ENCODE data around the gene UVRAG. TPM values are rescaled to one million over a fixed set of nuclear protein-coding genes. Genes with fewer than 3 reads are reported as not detected.

The UVRAG gene
- total and polyA plus RNA-seq, 8 donors = 4.7 to 55.5 (median 20.5) TPM

DNA sequence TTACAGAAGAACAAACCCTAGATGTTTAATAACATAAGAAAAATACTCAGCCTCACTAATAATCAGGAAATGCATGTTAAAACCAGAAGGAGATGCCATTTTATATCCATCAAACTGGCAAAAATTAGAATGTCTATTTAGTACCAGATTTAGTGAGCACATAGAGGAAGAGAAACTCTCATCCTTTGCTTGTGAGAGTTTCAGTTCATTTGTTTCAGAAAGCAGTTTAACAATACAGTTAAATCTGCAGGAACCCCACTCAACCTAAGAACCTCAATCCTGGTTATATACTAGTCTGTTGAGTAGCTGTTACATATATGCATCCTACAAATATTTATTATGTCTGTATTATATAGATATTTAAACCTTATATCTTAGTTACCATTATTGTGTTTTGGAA is 218.7 kb downstream of the UVRAG start:
- peaks cover 0 to 18% (median 3%) of the 10 kb centered on the region in 4 donors for H3K4me1 ChIP-seq
- H3K27ac ChIP-seq = no peak overlapping the region
- no peak for DNase-seq
- no peak overlapping the region for H3K4me3 ChIP-seq
- H3K9me3 ChIP-seq = peaks cover 0 to 4% (median 0%) of the 10 kb centered on the region in 4 donors
- intact Hi-C loops (cut with DNase I; ENCODE audit: low total_unique reads) = no loop called here
- H3K27me3 ChIP-seq = no peaks in the 10 kb centered on the region
- H3K36me3 ChIP-seq = peaks cover 0 to 7% (median 0%) of the 10 kb centered on the region in 4 donors
- no peak for TF ChIP-seq POLR2AphosphoS5 (IDR thresholded peaks at IDR 0.05)
- TF ChIP-seq POLR2A (IDR thresholded peaks at IDR 0.05) = no peak
- TF ChIP-seq, protein P1, sequence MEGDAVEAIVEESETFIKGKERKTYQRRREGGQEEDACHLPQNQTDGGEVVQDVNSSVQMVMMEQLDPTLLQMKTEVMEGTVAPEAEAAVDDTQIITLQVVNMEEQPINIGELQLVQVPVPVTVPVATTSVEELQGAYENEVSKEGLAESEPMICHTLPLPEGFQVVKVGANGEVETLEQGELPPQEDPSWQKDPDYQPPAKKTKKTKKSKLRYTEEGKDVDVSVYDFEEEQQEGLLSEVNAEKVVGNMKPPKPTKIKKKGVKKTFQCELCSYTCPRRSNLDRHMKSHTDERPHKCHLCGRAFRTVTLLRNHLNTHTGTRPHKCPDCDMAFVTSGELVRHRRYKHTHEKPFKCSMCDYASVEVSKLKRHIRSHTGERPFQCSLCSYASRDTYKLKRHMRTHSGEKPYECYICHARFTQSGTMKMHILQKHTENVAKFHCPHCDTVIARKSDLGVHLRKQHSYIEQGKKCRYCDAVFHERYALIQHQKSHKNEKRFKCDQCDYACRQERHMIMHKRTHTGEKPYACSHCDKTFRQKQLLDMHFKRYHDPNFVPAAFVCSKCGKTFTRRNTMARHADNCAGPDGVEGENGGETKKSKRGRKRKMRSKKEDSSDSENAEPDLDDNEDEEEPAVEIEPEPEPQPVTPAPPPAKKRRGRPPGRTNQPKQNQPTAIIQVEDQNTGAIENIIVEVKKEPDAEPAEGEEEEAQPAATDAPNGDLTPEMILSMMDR (IDR thresholded peaks at IDR 0.05) = no peak
- TF ChIP-seq EP300 (IDR thresholded peaks at IDR 0.05) = no peak

DNA sequence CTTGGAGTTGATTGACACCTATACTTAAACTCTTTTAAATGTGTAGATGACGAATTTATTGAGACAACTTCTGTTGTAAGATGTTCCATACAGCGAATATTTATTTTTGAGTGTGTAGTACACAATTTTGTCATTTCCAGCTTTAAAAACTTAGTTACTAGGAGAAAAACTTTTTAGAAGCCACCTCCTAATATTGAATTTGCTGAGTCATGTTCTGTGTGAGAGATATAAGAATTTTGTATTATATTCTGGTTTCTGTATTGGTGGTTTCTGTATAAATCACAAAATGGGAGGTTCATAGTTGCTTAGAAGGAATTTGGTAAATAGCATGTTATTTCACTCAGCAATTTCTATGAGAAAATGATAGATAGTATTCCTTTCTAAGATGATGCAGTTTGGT is 220.0 kb downstream of the UVRAG start:
- Histone ChIP-seq H3K4me1 (peaks cover 0 to 18% (median 3%) of the 10 kb centered on the region in 4 donors), H3K27ac (no peak overlapping the region), H3K27me3 (no peaks in the 10 kb centered on the region), H3K36me3 (no peaks in the 10 kb centered on the region), H3K9me3 (no peaks in the 10 kb centered on the region), H3K4me3 (no peak overlapping the region)
- no peak for DNase-seq
- intact Hi-C loops (cut with DNase I; ENCODE audit: low total_unique reads) = no loop called here
- TF ChIP-seq POLR2A (IDR thresholded peaks at IDR 0.05) (no peak), EP300 (IDR thresholded peaks at IDR 0.05) (no peak), POLR2AphosphoS5 (IDR thresholded peaks at IDR 0.05) (no peak)
- TF ChIP-seq, protein P1 (IDR thresholded peaks at IDR 0.05) = no peak
- 94 to 99% (median 96%) methylated on average over 2 of the region's 2 CpGs for WGBS, 5 donors

DNA sequence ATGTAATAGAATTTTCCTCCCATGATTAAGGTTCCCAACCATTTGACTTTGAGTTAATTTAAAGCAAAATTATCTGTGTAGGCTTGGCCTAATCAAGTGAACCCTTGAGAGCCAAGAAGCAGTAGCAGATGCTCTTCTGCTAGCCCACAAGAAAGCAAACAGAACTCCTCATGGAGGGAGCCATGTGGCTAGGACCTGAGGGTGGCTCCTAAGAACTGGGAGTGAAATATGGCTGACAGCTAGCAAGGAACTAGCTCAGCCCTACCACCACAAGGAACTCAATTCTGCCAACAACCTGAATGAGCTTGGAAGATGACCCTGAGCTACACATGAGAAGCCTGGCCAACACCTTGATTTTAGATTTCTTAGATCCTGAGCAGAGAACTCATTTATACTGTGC is 223.6 kb downstream of the UVRAG start:
- Histone ChIP-seq H3K27me3 (no peaks in the 10 kb centered on the region), H3K36me3 (peaks cover 0 to 4% (median 0%) of the 10 kb centered on the region in 4 donors), H3K9me3 (no peaks in the 10 kb centered on the region), H3K27ac (no peak overlapping the region), H3K4me1 (peaks cover 0 to 6% (median 0%) of the 10 kb centered on the region in 4 donors), H3K4me3 (no peak overlapping the region)
- intact Hi-C loops (cut with DNase I; ENCODE audit: low total_unique reads) = no loop called here
- DNase-seq = no peak
- TF ChIP-seq, protein P1 (IDR thresholded peaks at IDR 0.05) = no peak
- TF ChIP-seq POLR2A (IDR thresholded peaks at IDR 0.05) (no peak), POLR2AphosphoS5 (IDR thresholded peaks at IDR 0.05) (no peak), EP300 (IDR thresholded peaks at IDR 0.05) (no peak)

DNA sequence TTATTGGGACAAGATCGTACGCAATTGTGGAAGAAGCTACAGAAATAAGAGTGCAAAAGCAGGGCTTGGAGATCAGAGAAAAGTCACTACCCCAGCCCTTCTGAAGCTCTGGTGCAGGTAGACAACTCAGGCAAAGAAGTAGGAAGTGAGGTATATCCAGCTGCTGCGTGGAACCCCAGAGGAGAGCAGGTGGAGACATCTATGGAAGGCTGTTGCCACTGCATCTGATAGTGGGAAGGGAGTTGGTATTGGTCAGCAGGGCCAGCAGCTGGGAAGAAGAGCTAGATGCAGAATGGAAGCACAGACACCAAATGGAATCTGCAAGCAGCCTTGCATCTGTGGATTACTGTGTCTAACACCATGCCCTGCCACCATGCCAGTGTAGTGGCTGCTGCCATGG is 226.2 kb downstream of the UVRAG start:
- no peak for DNase-seq
- WGBS, 5 donors = 93 to 99% (median 97%) methylated on average over 3 of the region's 3 CpGs
- H3K27ac ChIP-seq = no peak overlapping the region
- H3K4me3 ChIP-seq = no peak overlapping the region
- H3K9me3 ChIP-seq = no peaks in the 10 kb centered on the region
- peaks cover 0 to 12% (median 10%) of the 10 kb centered on the region in 4 donors for H3K4me1 ChIP-seq
- H3K36me3 ChIP-seq = peaks cover 0 to 4% (median 0%) of the 10 kb centered on the region in 4 donors
- no peaks in the 10 kb centered on the region for H3K27me3 ChIP-seq
- intact Hi-C loops (cut with DNase I; ENCODE audit: low total_unique reads) = no loop called here
- no peak for TF ChIP-seq POLR2AphosphoS5 (IDR thresholded peaks at IDR 0.05)

DNA sequence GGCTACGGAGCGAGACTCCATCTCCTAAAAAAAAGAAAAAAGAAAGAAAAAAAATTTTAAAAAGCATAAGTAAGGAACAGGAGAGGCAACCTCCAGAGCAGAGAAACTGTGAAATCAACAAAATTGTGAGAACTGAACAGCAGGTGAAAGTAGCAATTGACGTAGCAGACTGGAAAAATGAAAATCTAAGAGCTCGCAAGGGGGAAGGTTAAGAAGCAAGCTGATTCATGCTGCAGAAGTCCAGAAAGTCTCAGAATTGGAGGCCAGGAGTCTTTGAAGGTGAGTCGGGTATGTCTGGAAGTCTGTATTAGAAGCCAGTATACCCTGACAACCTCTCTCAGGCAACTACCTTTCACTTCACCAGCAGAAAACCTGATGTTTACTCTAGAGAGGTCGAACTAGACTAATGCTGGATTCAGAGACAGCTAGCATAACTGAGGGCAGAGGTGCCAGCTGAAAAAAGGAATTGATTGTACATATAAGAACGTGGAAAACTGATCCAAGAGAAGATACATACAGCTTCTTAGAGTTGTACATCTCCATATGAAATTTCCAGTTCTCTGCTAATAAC is 229.8 kb downstream of the UVRAG start:
- H3K36me3 ChIP-seq = peaks cover 0 to 6% (median 2%) of the 10 kb centered on the region in 4 donors
- H3K27me3 ChIP-seq = no peaks in the 10 kb centered on the region
- no peaks in the 10 kb centered on the region for H3K9me3 ChIP-seq
- H3K4me3 ChIP-seq = no peak overlapping the region
- DNase-seq = no peak
- H3K27ac ChIP-seq = peak overlapping the region in 1 of 5 donors; percentile 5
- no peak for TF ChIP-seq POLR2A (IDR thresholded peaks at IDR 0.05)
- TF ChIP-seq EP300 (IDR thresholded peaks at IDR 0.05) = no peak
- TF ChIP-seq, protein P1 (IDR thresholded peaks at IDR 0.05) = no peak
- no peak for TF ChIP-seq POLR2AphosphoS5 (IDR thresholded peaks at IDR 0.05)
- 50 to 82% (median 63%) methylated on average over 7 of the region's 7 CpGs for WGBS, 5 donors
- peaks cover 0 to 12% (median 10%) of the 10 kb centered on the region in 4 donors for H3K4me1 ChIP-seq
- intact Hi-C loops (cut with DNase I; ENCODE audit: low total_unique reads) = no loop called here

Measured in stomach (tissue), 9 donors.